HG03571 (cell line): ENCODE data around the gene SH3PXD2A.

Source experiments
- ATAC-seq: cut with Tn5 transposase; IDR thresholded peaks from one replicate; pipeline ENCODE4 v1.9.1; 2021; ENCODE audit not compliant: unreplicated experiment

The SH3PXD2A gene

DNA sequence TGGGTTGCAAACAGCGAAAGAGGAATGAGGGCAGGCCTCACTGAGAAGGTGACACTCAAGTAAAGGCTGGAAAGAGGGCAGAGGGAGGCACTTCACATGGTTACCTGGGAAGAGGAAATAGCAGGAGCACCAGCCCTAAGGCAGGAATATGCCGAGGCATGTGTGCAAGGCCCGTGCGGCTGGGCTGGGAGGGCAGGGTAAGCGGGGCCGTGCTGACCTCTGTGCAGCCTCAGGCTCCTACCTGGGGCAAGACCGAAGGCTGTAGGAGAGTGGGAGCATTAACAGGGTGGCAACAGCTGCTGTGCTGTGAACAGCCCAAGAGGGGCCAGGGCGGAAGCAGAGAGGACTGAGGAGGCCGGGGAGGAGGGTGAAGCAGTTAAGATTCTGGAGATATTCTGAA is 24.0 kb upstream of the SH3PXD2A start:
- no peak for ATAC-seq

DNA sequence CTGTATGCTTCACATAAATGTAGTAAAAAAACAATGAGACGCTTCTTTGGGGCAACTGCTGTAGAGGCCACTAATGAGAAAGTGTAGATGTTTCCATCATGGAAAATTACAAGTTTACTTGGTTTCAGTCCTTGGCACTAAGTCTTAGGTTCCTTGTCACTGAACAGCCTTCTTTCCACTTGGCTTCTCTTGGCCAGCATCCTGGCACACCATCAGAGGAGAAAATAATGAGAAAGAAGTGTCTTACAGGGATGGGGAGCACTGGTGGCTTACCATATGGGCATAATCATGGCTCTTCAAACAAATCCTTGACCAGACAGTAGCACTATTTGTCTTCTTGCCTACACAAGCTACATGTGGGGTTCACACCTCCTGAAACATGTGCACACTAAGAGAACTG is 22.5 kb upstream of the SH3PXD2A start:
- ATAC-seq = no peak

DNA sequence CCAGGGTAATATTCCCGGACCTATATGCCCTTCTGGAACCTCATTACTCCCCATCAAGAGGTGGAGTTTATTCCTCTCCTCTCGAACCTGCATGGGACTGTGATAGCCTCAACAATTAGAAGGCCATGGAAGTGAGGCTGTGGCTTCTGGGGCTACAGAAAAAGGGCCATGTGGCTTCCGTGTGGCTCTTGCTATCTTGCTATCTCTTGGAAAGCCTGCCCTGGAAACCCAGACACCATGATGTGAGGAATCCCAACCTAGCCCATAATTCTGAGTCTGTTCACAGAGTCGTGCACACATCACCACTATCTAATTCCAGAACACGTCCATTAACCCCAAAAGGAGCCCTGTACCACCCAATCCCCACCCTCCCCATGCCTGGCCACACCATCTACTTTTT is 20.8 kb upstream of the SH3PXD2A start:
- ATAC-seq = no peak

DNA sequence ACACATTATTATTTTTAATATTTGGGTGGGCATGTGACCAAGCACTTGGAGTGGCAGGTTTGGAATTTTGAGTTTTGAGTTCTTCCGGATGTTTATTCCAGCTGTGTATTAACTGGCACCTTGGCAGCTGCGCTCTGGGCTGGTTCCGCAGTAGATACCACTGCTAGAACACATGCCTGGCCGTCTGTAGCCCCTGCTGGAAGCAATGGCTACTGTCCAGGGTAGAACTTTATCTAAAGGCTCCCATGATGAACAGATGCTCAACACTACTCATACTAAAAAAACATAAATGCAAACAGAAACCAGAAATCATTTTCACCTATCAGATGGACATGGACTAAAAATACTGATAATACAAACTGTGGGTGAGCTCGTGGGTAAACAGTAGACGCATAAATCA is 19.4 kb upstream of the SH3PXD2A start:
- no peak for ATAC-seq

DNA sequence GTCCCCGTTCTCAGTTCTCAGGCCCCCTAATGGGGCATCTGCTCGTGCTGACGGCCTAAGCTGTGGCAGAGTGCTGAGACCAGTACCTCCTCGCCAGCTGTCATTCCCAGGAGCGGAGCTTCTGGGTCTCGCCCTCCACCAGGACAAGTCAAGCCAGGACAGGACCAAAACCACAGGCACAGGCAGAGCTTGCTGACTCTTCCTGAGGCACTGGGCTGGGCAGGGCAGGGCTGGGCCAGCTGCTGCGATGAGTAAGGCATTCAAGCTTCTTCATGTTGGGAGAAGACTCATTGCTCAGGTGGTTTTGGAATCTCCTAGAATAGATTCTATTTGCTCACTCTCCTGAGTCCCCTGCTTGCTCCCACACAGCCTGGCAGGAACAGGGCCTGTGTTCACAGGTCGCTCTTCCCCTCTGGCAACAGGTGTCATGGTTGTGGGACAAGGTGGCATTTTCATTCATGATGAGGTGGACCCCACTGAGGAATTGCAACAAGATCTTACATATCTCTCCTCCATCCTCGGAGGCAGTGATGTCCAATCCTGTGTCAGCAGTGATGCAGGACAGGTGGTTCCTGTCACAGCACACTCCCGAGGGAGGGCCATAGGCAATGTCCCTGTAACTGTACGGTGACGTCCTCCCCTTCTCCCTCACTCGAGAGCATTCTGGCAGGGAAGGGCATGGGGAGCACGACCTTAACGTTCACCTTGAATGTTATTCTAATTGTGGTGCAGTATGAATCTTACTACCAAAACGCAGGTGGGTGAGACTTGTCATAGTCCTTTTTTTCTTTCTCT is 17.0 kb upstream of the SH3PXD2A start:
- no peak for ATAC-seq

DNA sequence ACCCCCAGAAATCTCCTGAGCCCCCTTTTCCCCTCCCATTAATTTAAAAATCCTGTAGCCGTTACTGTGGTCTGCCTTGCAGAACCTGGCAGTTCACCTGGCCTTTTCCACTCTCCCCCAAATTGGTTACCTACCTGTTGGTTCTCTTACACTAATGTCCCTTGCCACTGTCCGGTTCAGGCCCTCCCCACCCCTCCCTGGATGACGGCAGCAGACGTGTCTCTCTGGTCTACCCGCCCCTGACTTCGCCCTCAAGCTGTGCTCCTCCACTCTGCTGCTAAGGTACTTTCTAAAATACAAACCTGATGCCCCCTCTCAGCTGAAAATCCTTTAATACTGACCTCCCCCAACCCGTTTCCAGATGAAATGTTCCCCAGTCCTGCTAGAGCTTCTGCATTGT is 15.6 kb upstream of the SH3PXD2A start:
- ATAC-seq = no peak

DNA sequence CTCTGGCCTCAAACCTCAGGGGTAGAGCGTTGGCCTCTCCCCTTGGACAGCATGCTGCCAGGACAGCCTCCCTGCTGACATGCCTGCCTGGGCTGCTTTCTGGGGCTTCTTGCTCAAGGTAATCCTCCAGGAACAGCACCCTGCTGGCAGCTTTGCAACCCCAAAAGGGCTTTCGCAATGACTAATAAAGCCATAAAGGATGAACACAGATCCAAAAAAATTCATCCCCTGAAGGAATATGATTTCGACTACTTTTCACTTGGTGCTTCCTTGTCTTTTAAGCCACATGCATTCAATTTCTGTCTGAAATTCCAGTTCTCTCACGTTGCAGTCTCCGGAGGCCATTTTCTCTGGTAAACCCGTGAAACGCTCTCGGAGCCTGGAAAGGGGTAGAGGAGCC is 15.1 kb upstream of the SH3PXD2A start:
- ATAC-seq = no peak

DNA sequence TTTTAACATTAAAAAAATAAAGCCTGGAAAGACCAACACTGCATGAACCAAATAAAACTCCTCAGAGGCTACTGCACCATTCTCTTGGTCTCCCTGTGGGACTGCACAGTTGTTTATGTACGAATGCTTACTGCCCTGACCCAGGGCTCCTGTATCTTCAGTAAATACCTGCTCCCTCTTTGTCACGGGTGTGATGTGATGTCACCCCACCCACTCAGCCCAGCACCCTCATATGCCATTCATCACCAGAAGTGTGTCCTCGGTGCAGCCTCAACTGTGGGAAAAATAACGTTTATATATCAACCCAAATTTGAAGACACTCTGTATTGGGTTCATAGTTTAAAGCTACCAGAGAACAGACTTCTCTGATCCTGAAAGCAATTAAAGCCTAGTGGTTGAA is 14.0 kb upstream of the SH3PXD2A start:
- ATAC-seq = no peak

DNA sequence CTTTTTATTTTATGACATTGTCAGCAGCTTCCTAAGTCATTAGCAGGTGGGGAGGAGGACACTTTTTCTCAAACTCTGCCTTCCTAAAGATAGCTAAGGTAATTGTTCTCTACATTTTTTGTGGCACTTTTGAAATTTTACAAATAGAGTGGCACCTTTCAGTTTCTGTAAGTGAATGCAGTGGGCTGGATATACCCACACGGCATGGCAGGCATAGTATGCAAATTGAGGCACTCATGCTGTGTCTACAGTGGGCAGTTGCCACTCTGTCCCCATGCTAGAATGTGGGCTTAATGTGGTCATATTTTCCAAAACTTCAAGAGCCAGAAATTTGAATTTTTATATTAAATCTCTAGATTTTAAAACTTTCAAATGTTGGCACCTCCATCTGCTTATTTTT is 12.8 kb upstream of the SH3PXD2A start:
- ATAC-seq = no peak

DNA sequence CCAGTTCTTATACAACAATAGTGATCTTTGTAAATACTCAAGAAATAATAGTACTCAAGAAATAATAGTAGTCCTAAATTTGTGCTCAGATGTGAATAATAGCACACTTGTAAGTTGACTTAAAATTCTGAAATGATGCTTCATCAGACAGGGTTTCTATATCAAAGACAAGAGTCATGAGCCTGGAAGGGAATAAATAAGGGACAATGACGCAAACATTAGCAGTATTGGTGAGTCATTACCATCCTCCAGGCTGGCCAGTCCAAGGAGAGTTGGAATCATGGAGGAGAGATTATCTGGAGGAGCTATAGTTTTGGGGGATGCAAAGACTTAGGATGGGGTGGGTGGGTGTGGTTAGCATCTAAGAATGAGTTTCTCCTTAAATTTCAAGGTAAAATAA is 6.1 kb upstream of the SH3PXD2A start:
- ATAC-seq = no peak

DNA sequence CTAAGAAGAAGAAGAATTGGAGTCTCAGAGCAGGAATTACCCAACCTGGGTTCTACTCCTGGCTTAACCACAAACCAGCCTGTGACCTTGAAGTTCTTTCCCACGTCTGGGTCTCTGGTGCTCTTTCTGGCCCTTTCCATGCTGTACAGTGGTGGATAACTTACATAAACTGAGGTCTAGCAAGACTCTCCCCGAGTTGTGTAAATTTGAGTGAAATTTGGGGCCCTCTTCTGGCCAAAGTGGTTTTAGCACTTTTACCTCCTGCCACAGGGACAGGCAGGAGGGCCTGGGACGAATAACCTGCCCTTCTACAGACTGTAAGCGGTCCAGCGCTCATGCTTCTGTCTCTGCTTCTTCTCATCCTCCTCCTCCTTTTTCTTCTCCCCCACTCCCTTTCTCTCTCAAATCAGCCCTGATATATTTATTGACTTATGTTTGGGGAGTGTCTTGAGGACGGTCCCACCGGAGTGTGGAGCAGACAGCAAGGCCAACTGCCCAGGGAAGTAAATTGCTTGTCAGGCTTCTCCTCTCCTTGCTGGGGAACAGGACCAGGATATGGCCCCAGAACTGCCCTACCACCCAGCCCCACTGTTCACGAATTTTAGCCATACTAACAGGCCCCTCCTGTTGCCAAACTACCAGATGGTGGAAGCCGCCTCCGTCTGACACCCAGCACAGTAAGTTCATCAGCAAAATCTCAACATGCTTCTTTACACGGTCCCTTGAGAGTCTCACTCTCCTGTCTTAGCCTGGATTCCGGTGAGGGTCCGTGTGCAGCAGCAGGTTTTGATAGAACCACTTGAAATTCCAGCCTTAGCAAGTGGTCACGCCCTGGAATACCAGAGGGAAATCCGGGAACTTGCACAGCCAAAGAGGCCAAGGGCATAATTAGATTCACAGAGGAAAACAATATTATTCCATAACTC is 4.0 kb upstream of the SH3PXD2A start:
- ATAC-seq = no peak

DNA sequence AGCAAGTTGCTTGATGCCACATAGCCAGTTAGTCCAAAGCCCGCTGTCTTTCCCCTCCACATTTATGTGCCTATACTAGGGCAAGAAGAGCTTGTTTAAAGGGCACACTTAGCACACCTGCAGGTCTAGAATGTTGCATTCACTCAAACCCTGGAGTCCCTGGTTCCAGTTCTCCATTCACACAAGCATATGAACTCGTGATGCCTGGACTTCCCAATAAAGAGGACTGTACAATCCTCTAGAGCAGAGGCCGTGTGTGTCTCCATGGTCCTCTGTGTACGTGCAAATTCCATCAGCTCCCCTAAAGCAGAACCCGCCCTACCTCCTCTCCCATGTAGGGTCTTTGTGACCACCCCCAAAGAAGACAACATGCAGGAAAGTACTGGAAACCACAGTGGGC is 3.0 kb upstream of the SH3PXD2A start:
- ATAC-seq = no peak

DNA sequence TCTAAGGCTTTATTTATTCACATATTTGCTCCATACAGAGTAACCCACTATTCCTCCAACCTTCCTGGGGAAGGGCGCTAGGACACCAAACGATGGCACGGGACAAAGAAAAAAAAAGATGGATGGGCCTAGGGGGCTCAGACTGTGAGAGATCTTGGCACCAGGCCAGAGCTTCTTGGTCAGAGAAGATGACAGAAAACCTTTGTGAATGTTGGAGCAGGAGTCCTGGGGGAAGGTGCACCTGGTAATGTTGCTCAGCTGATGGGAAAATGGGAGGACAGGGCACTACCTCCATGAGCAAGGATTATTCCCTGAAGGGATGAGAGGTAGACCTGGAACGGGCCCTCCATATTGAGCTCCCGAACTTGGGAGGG is 1.4 kb upstream of the SH3PXD2A start:
- ATAC-seq = no peak

DNA sequence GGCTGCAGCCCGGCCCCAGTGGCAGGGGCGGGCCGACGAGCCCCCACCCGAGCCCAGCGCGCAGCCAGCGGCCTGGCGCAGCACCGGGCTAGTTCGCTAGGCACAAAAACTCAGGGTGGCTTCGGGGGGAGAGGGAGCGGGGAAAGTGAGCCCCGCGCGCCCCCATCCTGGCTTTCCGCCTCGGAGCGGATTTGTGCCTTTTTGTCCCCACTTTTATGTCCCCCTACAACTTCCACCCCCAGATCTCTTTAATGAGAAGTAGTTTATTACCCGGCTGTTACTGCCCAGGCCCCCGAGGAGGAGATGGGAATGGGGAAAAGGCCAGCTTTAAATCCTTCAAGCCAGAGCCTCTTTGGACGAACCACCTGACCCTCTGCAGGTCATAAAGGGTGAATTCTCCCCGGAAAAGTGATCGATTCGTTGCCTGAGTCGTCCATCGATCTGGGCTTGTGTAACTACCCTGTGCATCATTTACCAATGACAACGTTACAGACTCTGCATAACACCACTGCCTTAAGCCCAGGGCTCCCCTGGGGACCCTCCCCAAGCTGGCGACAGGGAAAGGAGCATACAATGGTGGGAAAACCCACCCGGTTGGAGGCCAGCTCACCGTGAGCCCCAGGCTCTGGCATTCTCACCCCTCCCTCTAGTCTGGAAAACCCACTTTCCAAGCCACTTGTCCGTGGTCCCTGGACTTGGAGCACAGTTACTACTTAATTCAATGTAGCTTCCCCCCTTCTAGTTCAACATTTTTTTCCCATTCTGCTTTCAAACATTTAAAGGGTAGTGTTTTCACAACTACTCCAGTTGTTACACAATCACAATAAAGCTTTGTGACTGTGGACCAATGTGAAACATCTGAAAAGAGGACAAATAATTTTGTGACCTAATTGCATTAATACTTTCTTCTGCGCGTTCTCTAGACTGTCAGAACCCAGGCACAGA is 748 bp upstream of the SH3PXD2A start:
- no peak for ATAC-seq

DNA sequence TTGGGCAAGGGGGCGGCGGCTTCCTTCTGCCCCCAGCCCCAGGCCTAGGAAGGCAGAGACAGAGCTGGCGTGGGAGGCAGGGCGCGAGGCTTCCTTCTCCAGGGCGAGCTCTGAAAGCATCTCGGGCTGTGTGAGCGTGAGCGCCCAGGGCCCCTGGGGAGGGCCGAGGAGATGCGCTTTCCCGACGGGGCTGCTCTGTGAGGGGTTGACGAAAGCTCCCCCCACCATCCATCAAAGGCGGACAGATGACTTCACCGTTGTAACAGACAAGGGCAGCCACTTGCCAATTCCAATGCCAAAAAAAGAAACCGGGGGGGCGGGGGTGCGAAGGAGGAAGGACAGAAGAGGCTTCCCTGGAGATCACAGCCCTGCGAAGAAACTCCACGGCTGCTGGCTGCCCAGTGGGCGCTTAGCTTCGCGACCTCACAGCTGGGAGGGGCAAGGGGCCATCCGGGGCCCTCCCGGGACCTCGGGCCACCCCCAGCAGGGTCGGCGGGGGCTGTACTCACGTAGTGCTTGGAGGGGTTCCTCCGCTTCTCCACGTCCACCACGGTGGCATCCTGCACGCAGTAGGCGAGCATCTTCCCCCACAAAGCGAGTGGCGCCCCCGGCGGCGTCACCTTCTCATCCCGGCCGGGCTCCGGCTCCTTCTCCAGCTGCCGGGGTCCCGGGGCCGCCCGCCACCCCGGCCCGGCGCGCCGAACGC is 537 bp downstream of the SH3PXD2A start:
- no peak for ATAC-seq

DNA sequence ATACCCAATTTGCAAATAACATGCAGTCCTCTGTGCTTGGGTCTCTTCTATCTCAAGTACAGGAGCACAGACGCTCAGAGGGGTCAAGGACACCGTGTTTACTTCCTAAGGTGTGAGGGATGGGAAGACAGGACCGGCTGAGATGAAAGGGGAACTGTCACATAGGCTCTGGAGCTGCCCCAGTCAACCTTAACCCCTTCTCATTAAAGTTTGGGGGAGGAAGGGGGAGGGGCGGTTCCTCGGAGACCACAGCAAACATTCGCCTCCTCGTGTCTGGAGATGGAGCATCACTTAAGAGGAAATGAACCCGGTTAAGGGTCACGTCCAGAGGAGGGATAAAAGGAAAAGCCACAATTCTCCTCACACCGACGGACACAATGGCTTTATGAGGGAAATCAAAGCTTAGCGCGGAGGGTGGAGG is 1.1 kb downstream of the SH3PXD2A start:
- no peak for ATAC-seq

DNA sequence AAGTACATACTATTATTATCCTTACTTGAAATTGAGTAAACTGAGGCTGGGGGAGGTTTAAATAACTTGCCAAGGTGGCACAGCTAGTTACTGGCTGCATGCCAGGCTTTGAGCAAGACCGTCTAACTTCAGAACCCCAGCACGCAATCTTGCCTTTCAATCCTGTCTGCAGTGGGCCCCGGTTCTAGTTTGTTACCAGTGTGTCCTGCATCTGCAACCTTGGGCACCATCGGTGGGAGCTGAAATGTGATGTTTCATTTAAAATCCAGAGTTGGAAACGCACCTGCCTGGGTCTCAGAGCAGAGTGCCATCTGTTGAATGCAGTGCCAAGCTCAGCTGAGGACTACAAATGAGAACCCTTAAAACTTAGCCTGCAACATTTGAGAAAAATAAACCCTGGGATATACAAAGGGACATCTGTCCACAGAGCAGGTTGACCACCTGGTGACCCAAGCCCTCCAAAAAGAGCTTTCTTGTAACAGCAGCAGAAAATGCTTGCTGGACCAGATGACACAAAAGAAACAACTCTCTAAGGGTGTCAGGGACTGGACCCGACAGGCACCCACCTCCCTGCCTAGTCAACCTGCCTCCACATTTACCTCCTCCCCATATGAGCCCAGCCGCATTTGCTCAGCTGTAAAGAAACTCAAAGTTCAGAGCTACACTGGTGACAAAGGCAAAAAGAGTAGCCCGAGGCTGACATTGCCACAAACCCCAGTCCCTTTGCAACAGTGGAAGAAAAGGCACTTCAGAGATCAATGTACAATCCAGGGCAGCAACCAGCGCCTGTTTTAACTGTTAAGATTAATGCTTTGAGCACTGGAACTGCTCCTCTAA is 1.7 kb downstream of the SH3PXD2A start:
- ATAC-seq = no peak

DNA sequence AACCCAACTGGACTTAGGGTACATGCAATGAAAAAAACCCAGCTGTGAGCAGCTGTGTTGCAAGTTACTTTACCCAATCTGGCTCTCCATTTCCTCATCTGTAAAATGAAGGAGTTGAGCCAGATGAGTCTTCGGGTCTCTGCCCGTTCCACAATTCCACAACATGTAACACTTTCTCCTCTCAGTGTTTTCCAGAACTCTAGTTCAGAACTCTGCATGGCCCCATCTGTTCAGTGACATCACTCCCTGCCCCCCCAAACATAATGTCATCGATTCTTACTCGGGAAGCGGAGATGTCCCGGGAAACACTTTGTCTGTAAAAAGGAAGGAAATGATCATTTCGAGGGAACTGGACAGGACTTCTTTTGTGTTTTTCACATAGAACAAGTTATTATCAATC is 2.5 kb downstream of the SH3PXD2A start:
- no peak for ATAC-seq

DNA sequence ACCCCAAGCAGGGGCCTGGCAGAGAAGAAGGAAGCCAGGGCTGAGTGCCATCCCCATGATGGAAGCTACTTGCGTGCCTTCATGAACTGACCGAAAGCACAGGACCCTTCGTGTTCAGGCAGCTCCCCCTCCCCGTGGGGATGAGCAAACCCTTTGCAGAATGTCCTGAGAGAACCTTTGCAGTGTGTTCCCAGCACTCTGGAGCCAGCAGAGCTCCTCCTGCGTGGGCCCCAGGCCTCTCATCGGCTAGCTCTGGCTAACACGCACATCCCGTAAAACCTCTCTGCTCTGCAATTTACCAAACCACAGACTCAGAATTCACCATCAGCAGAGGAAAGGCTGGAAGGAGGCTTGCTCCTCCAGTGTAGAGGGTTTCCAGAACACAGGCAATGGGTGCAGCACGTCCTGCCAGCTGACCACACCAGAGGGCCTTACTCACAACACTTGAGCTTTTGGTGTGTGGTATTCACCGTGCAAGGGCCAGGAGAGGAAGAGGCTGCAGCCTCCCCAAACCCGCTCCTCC is 3.1 kb downstream of the SH3PXD2A start:
- ATAC-seq = no peak
